Astrocyte (in vitro differentiated cells and primary cell): ENCODE measurements around the gene MYORG.

Source experiments
- CTCF ChIP-seq: IDR thresholded peaks from 2 replicates; pipeline ENCODE4 v1.5.1; 2011; ENCODE audit warnings: low read depth, mild to moderate bottlenecking, inconsistent platforms, low read length, moderate library complexity; ENCODE audit not compliant: insufficient read depth
- EZH2 ChIP-seq: IDR thresholded peaks from 2 replicates; pipeline ENCODE4 v1.6.1; 2012; ENCODE audit warnings: mild to moderate bottlenecking, low read length, inconsistent platforms; ENCODE audit not compliant: insufficient read depth

GRCh38 chr9:34362614-34363214, 14.0 kb downstream of the MYORG start:
- TF ChIP-seq EZH2 (no peak), CTCF (no peak)
